Measurements from ENCODE around the gene CAVIN3. TPM values are rescaled to one million over a fixed set of nuclear protein-coding genes. Genes with fewer than 3 reads are reported as not detected.

The CAVIN3 gene
- polyA plus RNA-seq, 1 donor (not counting 4 experiments of a cell fraction or from before 2014, with no cell fraction given), result 30.1 TPM

DNA sequence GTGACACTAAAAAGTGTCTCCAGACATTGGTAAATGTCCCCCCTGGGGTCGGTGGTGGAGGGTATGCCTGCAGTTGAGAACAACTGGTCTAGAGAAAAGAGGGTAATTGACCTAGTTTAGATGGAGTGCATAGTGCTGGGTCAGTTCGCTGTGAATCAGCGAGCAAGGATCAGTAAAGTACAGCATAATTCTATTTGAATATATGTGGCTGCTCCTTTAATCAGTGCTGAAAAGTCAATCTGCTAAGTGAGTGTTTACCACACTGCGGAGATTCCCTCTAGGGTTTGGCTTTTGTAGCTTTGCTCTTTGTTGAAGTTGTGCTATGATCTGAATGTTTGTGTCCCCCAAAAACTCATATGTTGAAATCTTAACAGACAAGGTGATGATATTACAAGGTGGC lies 15.0 kb downstream of the CAVIN3 start:
- Histone ChIP-seq H3K36me3 (ENCODE audit: control insufficient read depth in 2 of 2, extremely low read depth in 1 of 2, insufficient read depth in 2 of 2, low read length in 2 of 2) (no peaks in the 10 kb centered on the region), H3K27ac (ENCODE audit: control insufficient read depth, insufficient read depth, low read length) (no peak overlapping the region), H3K4me1 (ENCODE audit: control insufficient read depth, extremely low read depth, insufficient read depth, low read length) (no peaks in the 10 kb centered on the region), H3K79me2 (ENCODE audit: control insufficient read depth, insufficient read depth, low read length) (no peaks in the 10 kb centered on the region), H4K20me1 (ENCODE audit: control insufficient read depth, extremely low read depth, insufficient read depth, low read length) (no peaks in the 10 kb centered on the region), H3K9ac (ENCODE audit: control insufficient read depth, extremely low read depth, insufficient read depth, low read length) (no peak overlapping the region), H3K27me3 (ENCODE audit: control insufficient read depth, extremely low read depth, insufficient read depth, low read length) (no peaks in the 10 kb centered on the region), H3K4me2 (ENCODE audit: control insufficient read depth, extremely low read depth, insufficient read depth, low read depth, low read length) (no peak overlapping the region), H3K9me1 (ENCODE audit: control insufficient read depth, extremely low read depth, insufficient read depth, low read length) (no peaks in the 10 kb centered on the region), H3K9me3 (ENCODE audit: control insufficient read depth, low read depth, low read length) (no peaks in the 10 kb centered on the region), H2AFZ (ENCODE audit: control insufficient read depth, low read length) (no peak overlapping the region), H3K4me3 (ENCODE audit: control insufficient read depth in 2 of 3, extremely low read depth in 1 of 3, insufficient read depth in 2 of 3, low read depth in 1 of 3, low read length in 3 of 3) (no peak overlapping the region)
- dilution Hi-C loops (cut with MboI; ENCODE audit: extremely low pct_ligation_motif_present, low sequenced_read_pairs), result no loop called here
- FAIRE-seq, result no peak
- TF ChIP-seq CTCF (optimal IDR thresholded peaks at IDR 0.05 in 1 of 3, IDR thresholded peaks at IDR 0.05 in 1 of 3, conservative IDR thresholded peaks at IDR 0.05 in 1 of 3; ENCODE audit: extremely low read depth in 1 of 3, insufficient read depth in 2 of 3, low read length in 3 of 3), result no peak
- no peak for TF ChIP-seq EZH2 (IDR thresholded peaks at IDR 0.05; ENCODE audit: low read length)
- no peak for DNase-seq (ENCODE audit: low read depth, low spot score)

GRCh38 chr11:6303661-6304060 lies 16.6 kb downstream of the CAVIN3 start:
- Histone ChIP-seq H3K27me3 (ENCODE audit: control insufficient read depth, extremely low read depth, insufficient read depth, low read length) (no peaks in the 10 kb centered on the region), H3K4me2 (ENCODE audit: control insufficient read depth, extremely low read depth, insufficient read depth, low read depth, low read length) (no peak overlapping the region), H3K36me3 (ENCODE audit: control insufficient read depth in 2 of 2, extremely low read depth in 1 of 2, insufficient read depth in 2 of 2, low read length in 2 of 2) (no peaks in the 10 kb centered on the region), H3K4me1 (ENCODE audit: control insufficient read depth, extremely low read depth, insufficient read depth, low read length) (no peaks in the 10 kb centered on the region), H3K79me2 (ENCODE audit: control insufficient read depth, insufficient read depth, low read length) (no peaks in the 10 kb centered on the region), H3K9ac (ENCODE audit: control insufficient read depth, extremely low read depth, insufficient read depth, low read length) (no peak overlapping the region), H4K20me1 (ENCODE audit: control insufficient read depth, extremely low read depth, insufficient read depth, low read length) (no peaks in the 10 kb centered on the region), H3K9me3 (ENCODE audit: control insufficient read depth, low read depth, low read length) (no peaks in the 10 kb centered on the region), H3K9me1 (ENCODE audit: control insufficient read depth, extremely low read depth, insufficient read depth, low read length) (no peaks in the 10 kb centered on the region), H3K4me3 (ENCODE audit: control insufficient read depth in 2 of 3, extremely low read depth in 1 of 3, insufficient read depth in 2 of 3, low read depth in 1 of 3, low read length in 3 of 3) (no peak overlapping the region), H3K27ac (ENCODE audit: control insufficient read depth, insufficient read depth, low read length) (no peak overlapping the region), H2AFZ (ENCODE audit: control insufficient read depth, low read length) (no peak overlapping the region)
- FAIRE-seq (no peak), DNase-seq (ENCODE audit: low read depth, low spot score) (no peak)
- dilution Hi-C loops (cut with MboI; ENCODE audit: extremely low pct_ligation_motif_present, low sequenced_read_pairs), result no loop called here
- no peak for TF ChIP-seq EZH2 (IDR thresholded peaks at IDR 0.05; ENCODE audit: low read length)
- no peak for TF ChIP-seq CTCF (optimal IDR thresholded peaks at IDR 0.05 in 1 of 3, IDR thresholded peaks at IDR 0.05 in 1 of 3, conservative IDR thresholded peaks at IDR 0.05 in 1 of 3; ENCODE audit: extremely low read depth in 1 of 3, insufficient read depth in 2 of 3, low read length in 3 of 3)
